BJ (cell line): ENCODE measurements around the gene MGAT3. TPM values are rescaled to one million over a fixed set of nuclear protein-coding genes. Genes with fewer than 3 reads are reported as not detected.

Source experiments
- CTCF ChIA-PET: fragments of 350-600 bp; formaldehyde crosslinking; extraction: SDS; loops from one replicate; lab custom pipeline; 2021; ENCODE audit warnings: antibody characterized with exemption, inconsistent platforms; lab: Yijun Ruan, JAX
- POLR2A ChIA-PET: fragments of 300-600 bp; sonication (Branson Sonifier 250); formaldehyde crosslinking; extraction: SDS; loops from one replicate; lab custom pipeline; 2021; ENCODE audit warnings: antibody characterized with exemption; lab: Charles Lee
- DNase-seq: peaks from one replicate; pipeline ENCODE4 v3.0.0-alpha.2; 2011; ENCODE audit warnings: low read depth
- H3K27me3 ChIP-seq: 2 replicates; pipeline ENCODE4 v1.6.0; 2011; ENCODE audit warnings: low read length; ENCODE audit not compliant: control insufficient read depth, insufficient read depth
- H3K36me3 ChIP-seq: 2 replicates; pipeline ENCODE4 v1.5.1; 2011; ENCODE audit warnings: low read length; ENCODE audit not compliant: control insufficient read depth, insufficient read depth
- H3K4me3 ChIP-seq: 2 replicates; pipeline ENCODE4 v1.5.1; 2011; ENCODE audit warnings: low read depth, mild to moderate bottlenecking, control low read depth, low read length
- CTCF ChIP-seq: IDR thresholded peaks from 2 replicates; pipeline ENCODE4 v1.5.1; 2011; ENCODE audit warnings: low read depth, mild to moderate bottlenecking, control low read depth, inconsistent platforms, low read length, moderate library complexity; ENCODE audit not compliant: insufficient read depth
- polyA plus RNA-seq: library from polyadenylated mRNA; depleted of rRNA; stranded (reverse); fragments of >200 nt; gene quantifications from 2 replicates; pipeline ENCODE4 v1.2.3, GENCODE V29; 2011

The MGAT3 gene
- polyA plus RNA-seq, 1 experiment = 0.53 TPM

GRCh38 chr22:39508393-39508792 is 51.6 kb downstream of the MGAT3 start:
- no peak overlapping the region for H3K4me3 ChIP-seq
- H3K36me3 ChIP-seq = peaks cover 33% of the 10 kb centered on the region
- no peak for DNase-seq
- no peak for TF ChIP-seq CTCF
- POLR2A ChIA-PET = interaction anchor here (0.6 kb wide), 1 partner anchor 12 kb away, joined by 5 read pairs; the partner anchor contains the start of gene ATF4
- no peaks in the 10 kb centered on the region for H3K27me3 ChIP-seq
- CTCF ChIA-PET = interaction anchor here (1.1 to 2.5 kb wide), 3 partner anchors 9 to 165 kb away, joined by 3 to 11 read pairs (median 4); no protein-coding TSS in a partner anchor

DNA sequence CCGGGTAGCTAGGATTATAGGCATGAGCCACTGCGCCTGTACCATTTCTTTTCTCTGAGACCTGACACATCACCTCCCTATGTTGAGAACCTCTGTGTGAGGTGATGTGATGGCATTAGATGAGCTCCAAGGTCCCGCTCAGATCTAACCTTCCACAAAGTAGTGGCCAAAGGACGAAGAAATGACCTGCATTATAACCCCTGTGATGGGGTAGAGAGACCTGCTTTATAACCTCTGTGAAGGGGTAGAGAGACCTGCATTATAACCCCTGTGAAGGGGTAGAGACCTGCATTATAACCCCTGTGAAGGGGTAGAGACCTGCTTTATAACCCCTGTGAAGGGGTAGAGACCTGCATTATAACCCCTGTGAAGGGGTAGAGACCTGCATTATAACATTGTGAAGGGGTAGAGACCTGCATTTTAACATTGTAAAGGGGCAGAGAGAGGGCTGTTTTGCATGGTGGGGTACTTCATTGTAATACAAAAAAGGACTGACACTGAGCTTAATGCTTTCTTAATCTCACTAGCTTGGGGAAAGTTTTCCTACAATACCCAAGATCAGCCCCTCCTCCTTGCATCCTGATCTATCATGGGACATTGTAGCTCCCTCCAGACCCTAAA is 53.8 kb downstream of the MGAT3 start:
- H3K4me3 ChIP-seq = no peak overlapping the region
- TF ChIP-seq CTCF = no peak
- POLR2A ChIA-PET = interaction anchor here (0.7 kb wide), 1 partner anchor 10 kb away, joined by 3 read pairs; the partner anchor contains the start of gene ATF4
- peaks cover 34% of the 10 kb centered on the region for H3K36me3 ChIP-seq
- H3K27me3 ChIP-seq = no peaks in the 10 kb centered on the region
- CTCF ChIA-PET = interaction anchor here (1.0 to 1.4 kb wide), 4 partner anchors 8 to 167 kb away, joined by 4 to 5 read pairs (median 4); no protein-coding TSS in a partner anchor
- no peak for DNase-seq

GRCh38 chr22:39511226-39511625 is 54.4 kb downstream of the MGAT3 start:
- TF ChIP-seq CTCF = no peak
- H3K27me3 ChIP-seq = no peaks in the 10 kb centered on the region
- no peak overlapping the region for H3K4me3 ChIP-seq
- ChIA-PET POLR2A (no interaction called here), CTCF (interaction anchor here (1.4 kb wide), 1 partner anchor 168 kb away, joined by 4 read pairs; no protein-coding TSS in a partner anchor)
- H3K36me3 ChIP-seq = peaks cover 31% of the 10 kb centered on the region
- DNase-seq = no peak

DNA sequence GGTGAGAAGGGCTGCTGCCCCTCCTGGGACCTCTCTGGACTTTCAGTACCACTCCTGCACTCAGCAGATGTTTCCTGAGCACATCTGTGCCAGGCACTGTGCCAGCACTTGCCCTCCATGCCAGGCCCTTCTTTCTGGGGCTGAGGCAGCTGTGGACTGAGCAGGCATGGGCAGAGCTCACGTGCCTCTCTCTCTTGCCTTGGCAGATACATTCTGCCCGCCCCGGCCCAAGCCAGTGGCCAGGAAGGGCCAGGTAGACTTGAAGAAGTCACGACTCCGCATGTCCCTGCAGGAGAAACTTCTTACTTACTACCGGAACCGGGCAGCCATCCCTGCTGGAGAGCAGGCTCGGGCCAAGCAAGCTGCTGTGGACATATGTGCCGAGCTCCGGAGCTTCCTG is 55.2 kb downstream of the MGAT3 start:
- peaks cover 32% of the 10 kb centered on the region for H3K36me3 ChIP-seq
- TF ChIP-seq CTCF = no peak
- no peak for DNase-seq
- no peak overlapping the region for H3K4me3 ChIP-seq
- no peaks in the 10 kb centered on the region for H3K27me3 ChIP-seq
- POLR2A ChIA-PET = no interaction called here
- CTCF ChIA-PET = interaction anchor here (1.3 to 3.7 kb wide), 3 partner anchors 10 to 18 kb away, joined by 3 to 22 read pairs (median 5); partner anchors contain the start of gene MIEF1

DNA sequence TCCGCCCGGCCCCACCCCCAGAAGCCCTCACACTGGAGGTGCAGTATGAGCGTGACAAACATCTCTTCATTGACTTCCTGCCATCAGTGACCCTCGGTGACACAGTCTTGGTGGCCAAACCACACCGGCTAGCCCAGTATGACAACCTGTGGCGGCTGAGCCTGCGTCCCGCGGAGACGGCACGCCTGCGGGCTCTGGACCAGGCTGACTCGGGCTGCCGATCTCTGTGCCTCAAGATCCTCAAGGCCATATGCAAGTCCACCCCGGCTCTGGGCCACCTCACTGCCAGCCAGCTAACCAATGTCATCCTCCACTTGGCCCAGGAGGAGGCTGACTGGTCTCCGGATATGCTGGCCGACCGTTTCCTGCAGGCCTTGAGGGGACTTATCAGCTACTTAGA is 57.0 kb downstream of the MGAT3 start:
- H3K27me3 ChIP-seq = no peaks in the 10 kb centered on the region
- ChIA-PET CTCF (interaction anchor here (0.7 to 3.7 kb wide), 15 partner anchors 10 to 385 kb away, joined by 3 to 22 read pairs (median 6); partner anchors contain the start of gene MIEF1), POLR2A (no interaction called here)
- H3K36me3 ChIP-seq = peaks cover 33% of the 10 kb centered on the region
- no peak for DNase-seq
- H3K4me3 ChIP-seq = no peak overlapping the region
- TF ChIP-seq CTCF = no peak
